GM12891 (cell line): Measurements from ENCODE around the gene NAA80.

Source experiments
- PAX5 ChIP-seq: IDR thresholded peaks from 2 replicates; pipeline ENCODE4 v1.6.1; 2011; ENCODE audit warnings: low read length, moderate library complexity, mild to moderate bottlenecking; ENCODE audit not compliant: insufficient read depth, severe bottlenecking
- POLR2A ChIP-seq: IDR thresholded peaks from 2 replicates; pipeline ENCODE4 v1.6.1; 2011; ENCODE audit warnings: low read depth, low read length, control low read depth
- POLR2AphosphoS5 ChIP-seq: IDR thresholded peaks from 2 replicates; pipeline ENCODE4 v1.6.1; 2011; ENCODE audit warnings: low read depth, low read length, control low read depth
- SPI1 ChIP-seq: IDR thresholded peaks from 2 replicates; pipeline ENCODE4 v1.6.1; 2011; ENCODE audit warnings: low read depth, low read length, control low read depth
- TAF1 ChIP-seq: IDR thresholded peaks from 2 replicates; pipeline ENCODE4 v1.6.1; 2011; ENCODE audit warnings: low read depth, low read length, control low read depth

DNA sequence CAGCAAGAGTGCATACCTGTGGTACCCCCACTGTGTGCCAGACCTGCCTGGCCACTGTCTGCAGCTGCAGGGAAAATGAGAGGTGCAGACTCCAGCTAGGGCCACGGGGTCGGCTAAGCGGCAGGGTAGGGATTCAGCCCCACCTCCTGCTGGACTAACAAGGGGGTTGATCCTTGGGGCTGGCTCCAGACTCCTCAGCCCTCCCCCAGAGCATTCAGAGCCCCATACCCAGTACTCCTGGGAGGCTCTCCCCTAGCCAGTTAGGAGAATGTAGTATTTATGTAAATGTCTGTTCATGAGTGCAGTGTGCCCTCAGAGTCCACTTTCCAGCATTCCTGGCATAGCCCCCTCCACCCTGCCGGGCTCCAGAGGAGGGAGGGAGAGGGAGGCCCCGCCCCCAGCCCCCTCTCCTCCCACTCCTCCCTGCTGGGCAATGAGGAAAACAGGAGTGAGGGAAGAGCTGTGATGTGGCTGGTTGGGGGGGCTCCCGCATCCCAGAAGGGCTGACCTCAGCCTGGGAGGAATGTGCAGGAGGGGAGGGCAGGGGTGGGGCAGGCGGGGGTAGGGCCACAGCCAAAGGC lies 34.7 kb downstream of the NAA80 start:
- no peak for TF ChIP-seq POLR2A
- no peak for TF ChIP-seq PAX5
- no peak for TF ChIP-seq POLR2AphosphoS5
- no peak for TF ChIP-seq SPI1
- no peak for TF ChIP-seq TAF1
